Measurements from ENCODE around the gene ANKUB1. TPM values are rescaled to one million over a fixed set of nuclear protein-coding genes. Genes with fewer than 3 reads are reported as not detected.

The ANKUB1 gene
- total RNA-seq, 1 donor from 2014 or later: not detected

- H3K27me3 ChIP-seq: no peaks in the 10 kb centered on the region
- no peak overlapping the region for H3K27ac Mint-ChIP-seq
- H4K20me1 ChIP-seq (ENCODE audit: low read depth): no peaks in the 10 kb centered on the region
- H3K9me3 ChIP-seq (ENCODE audit: low read depth): no peaks in the 10 kb centered on the region
- peaks cover 10% of the 10 kb centered on the region for H3K36me3 ChIP-seq
- no peaks in the 10 kb centered on the region for H3K79me2 ChIP-seq (ENCODE audit: low read depth)
- no peak overlapping the region for H3K4me3 ChIP-seq
- H3K27ac ChIP-seq: no peak overlapping the region
- TF ChIP-seq EZH2 (IDR thresholded peaks at IDR 0.05) (no peak), EZH2phosphoT487 (IDR thresholded peaks at IDR 0.05) (no peak)
- TF ChIP-seq, protein P1, sequence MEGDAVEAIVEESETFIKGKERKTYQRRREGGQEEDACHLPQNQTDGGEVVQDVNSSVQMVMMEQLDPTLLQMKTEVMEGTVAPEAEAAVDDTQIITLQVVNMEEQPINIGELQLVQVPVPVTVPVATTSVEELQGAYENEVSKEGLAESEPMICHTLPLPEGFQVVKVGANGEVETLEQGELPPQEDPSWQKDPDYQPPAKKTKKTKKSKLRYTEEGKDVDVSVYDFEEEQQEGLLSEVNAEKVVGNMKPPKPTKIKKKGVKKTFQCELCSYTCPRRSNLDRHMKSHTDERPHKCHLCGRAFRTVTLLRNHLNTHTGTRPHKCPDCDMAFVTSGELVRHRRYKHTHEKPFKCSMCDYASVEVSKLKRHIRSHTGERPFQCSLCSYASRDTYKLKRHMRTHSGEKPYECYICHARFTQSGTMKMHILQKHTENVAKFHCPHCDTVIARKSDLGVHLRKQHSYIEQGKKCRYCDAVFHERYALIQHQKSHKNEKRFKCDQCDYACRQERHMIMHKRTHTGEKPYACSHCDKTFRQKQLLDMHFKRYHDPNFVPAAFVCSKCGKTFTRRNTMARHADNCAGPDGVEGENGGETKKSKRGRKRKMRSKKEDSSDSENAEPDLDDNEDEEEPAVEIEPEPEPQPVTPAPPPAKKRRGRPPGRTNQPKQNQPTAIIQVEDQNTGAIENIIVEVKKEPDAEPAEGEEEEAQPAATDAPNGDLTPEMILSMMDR (IDR thresholded peaks at IDR 0.05): no peak
- no peaks in the 10 kb centered on the region for H3K9me3 Mint-ChIP-seq
- no peak overlapping the region for H3K4me2 ChIP-seq
- H3K4me1 Mint-ChIP-seq: no peaks in the 10 kb centered on the region
- H2AFZ ChIP-seq (replicated peaks): no peak overlapping the region
- peaks cover 6% of the 10 kb centered on the region for H3K4me1 ChIP-seq
- no peak overlapping the region for H3K9ac ChIP-seq
- H3F3A ChIP-seq (ENCODE audit: low read depth): no peaks in the 10 kb centered on the region
- no peak overlapping the region for H3K4me3 Mint-ChIP-seq
- H3K36me3 Mint-ChIP-seq: peaks cover 2% of the 10 kb centered on the region
- DNase-seq (ENCODE audit: low spot score): no peak
- no peaks in the 10 kb centered on the region for H3K27me3 Mint-ChIP-seq (ENCODE audit: insufficient read depth, low read depth)
Measured at GRCh38 chr3:149738876-149739275, 53.5 kb downstream of the ANKUB1 start.

GRCh38 chr3:149736953-149737205 is 55.5 kb downstream of the ANKUB1 start:
- Histone ChIP-seq H3F3A (ENCODE audit: low read depth) (no peaks in the 10 kb centered on the region), H3K9ac (no peak overlapping the region), H3K4me1 (peaks cover 6% of the 10 kb centered on the region), H4K20me1 (ENCODE audit: low read depth) (no peaks in the 10 kb centered on the region), H3K4me3 (no peak overlapping the region), H3K4me2 (no peak overlapping the region), H3K27ac (no peak overlapping the region), H3K79me2 (ENCODE audit: low read depth) (no peaks in the 10 kb centered on the region), H3K36me3 (peaks cover 9% of the 10 kb centered on the region), H2AFZ (replicated peaks) (no peak overlapping the region), H3K27me3 (no peaks in the 10 kb centered on the region), H3K9me3 (ENCODE audit: low read depth) (no peaks in the 10 kb centered on the region)
- no peaks in the 10 kb centered on the region for H3K9me3 Mint-ChIP-seq
- no peaks in the 10 kb centered on the region for H3K27me3 Mint-ChIP-seq (ENCODE audit: insufficient read depth, low read depth)
- no peak overlapping the region for H3K27ac Mint-ChIP-seq
- H3K36me3 Mint-ChIP-seq: peaks cover 2% of the 10 kb centered on the region
- no peak for DNase-seq (ENCODE audit: low spot score)
- TF ChIP-seq EZH2phosphoT487 (IDR thresholded peaks at IDR 0.05): no peak
- TF ChIP-seq, protein P1 (IDR thresholded peaks at IDR 0.05): no peak
- no peak for TF ChIP-seq EZH2 (IDR thresholded peaks at IDR 0.05)
- no peak overlapping the region for H3K4me3 Mint-ChIP-seq
- no peaks in the 10 kb centered on the region for H3K4me1 Mint-ChIP-seq

- Mint-ChIP-seq H3K4me3 (no peak overlapping the region), H3K4me1 (no peaks in the 10 kb centered on the region), H3K36me3 (no peaks in the 10 kb centered on the region), H3K27ac (no peak overlapping the region), H3K27me3 (ENCODE audit: insufficient read depth, low read depth) (no peaks in the 10 kb centered on the region), H3K9me3 (no peaks in the 10 kb centered on the region)
- no peaks in the 10 kb centered on the region for H3K27me3 ChIP-seq
- no peaks in the 10 kb centered on the region for H3K9me3 ChIP-seq (ENCODE audit: low read depth)
- DNase-seq (ENCODE audit: low spot score): no peak
- H3K4me3 ChIP-seq: no peak overlapping the region
- H3K4me2 ChIP-seq: no peak overlapping the region
- H3K9ac ChIP-seq: no peak overlapping the region
- H3K79me2 ChIP-seq (ENCODE audit: low read depth): no peaks in the 10 kb centered on the region
- H3F3A ChIP-seq (ENCODE audit: low read depth): no peaks in the 10 kb centered on the region
- no peaks in the 10 kb centered on the region for H4K20me1 ChIP-seq (ENCODE audit: low read depth)
- peaks cover 6% of the 10 kb centered on the region for H3K4me1 ChIP-seq
- H3K36me3 ChIP-seq: peaks cover 3% of the 10 kb centered on the region
- TF ChIP-seq EZH2phosphoT487 (IDR thresholded peaks at IDR 0.05) (no peak), EZH2 (IDR thresholded peaks at IDR 0.05) (no peak)
- TF ChIP-seq, protein P1 (IDR thresholded peaks at IDR 0.05): no peak
- H2AFZ ChIP-seq (replicated peaks): no peak overlapping the region
- H3K27ac ChIP-seq: no peak overlapping the region
Measured at GRCh38 chr3:149736175-149736952, 56.0 kb downstream of the ANKUB1 start.

Data from neural progenitor cell (in vitro differentiated cells).